Retinal pigment epithelial cell (primary cell): Measurements from ENCODE around the gene FBXO38.

Source experiments
- DNase-seq: peaks from one replicate; pipeline ENCODE4 v3.0.0-alpha.2; 2010; ENCODE audit warnings: low read depth
- H3K4me3 ChIP-seq: 2 replicates; pipeline ENCODE4 v1.5.1; 2011; ENCODE audit warnings: mild to moderate bottlenecking, low read length, control low read depth, moderate library complexity
- TF ChIP-seq, protein P1 (sequence below): conservative IDR thresholded peaks from 2 replicates; pipeline ENCODE4 v1.5.1; 2011; ENCODE audit warnings: low read depth, low read length, control low read depth, inconsistent platforms

The FBXO38 gene

DNA sequence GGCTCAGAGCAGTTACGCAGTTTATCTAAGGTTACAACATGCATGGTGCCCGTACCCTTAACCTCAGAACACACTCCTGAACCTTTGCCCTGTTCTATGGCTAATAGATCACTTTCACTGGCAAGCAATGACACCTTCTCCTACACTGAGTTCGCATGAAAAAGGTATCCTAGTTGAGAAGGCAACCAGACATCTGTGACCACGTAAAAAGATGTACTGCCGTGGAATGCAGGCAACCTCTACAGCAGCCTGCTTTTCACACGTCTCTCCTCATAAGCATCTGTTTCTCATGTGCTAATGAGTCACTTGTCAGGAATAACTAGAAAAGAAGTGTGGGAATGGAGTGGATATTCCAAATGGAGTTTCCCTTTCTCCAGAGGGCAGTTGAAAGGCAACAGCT, 71.4 kb downstream of the FBXO38 start:
- DNase-seq: peak; percentile 80
- no peak overlapping the region for H3K4me3 ChIP-seq
- TF ChIP-seq, protein P1, sequence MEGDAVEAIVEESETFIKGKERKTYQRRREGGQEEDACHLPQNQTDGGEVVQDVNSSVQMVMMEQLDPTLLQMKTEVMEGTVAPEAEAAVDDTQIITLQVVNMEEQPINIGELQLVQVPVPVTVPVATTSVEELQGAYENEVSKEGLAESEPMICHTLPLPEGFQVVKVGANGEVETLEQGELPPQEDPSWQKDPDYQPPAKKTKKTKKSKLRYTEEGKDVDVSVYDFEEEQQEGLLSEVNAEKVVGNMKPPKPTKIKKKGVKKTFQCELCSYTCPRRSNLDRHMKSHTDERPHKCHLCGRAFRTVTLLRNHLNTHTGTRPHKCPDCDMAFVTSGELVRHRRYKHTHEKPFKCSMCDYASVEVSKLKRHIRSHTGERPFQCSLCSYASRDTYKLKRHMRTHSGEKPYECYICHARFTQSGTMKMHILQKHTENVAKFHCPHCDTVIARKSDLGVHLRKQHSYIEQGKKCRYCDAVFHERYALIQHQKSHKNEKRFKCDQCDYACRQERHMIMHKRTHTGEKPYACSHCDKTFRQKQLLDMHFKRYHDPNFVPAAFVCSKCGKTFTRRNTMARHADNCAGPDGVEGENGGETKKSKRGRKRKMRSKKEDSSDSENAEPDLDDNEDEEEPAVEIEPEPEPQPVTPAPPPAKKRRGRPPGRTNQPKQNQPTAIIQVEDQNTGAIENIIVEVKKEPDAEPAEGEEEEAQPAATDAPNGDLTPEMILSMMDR: no peak

DNA sequence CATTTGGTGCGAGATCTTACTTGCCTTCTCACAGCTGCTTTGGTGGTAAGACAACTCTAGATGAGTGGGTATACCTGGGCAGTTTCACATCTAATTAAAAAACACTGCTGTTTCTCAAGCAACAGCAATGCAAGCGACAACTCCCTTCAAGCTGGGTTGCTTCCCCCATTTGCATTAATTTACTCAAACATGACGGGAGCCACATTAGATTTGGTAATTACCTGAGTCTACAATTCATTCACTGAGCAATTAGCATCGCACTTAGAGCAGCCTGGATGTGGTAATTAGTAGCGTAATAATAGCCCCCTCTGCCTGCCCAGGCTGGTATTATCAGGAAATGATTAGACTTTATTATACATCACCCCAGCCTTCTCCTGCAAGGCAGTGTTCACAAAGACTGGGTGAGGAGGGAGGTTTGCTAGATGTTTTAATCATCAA, 73.4 kb downstream of the FBXO38 start:
- TF ChIP-seq, protein P1: peak; percentile 51
- no peak for DNase-seq
- H3K4me3 ChIP-seq: no peak overlapping the region

DNA sequence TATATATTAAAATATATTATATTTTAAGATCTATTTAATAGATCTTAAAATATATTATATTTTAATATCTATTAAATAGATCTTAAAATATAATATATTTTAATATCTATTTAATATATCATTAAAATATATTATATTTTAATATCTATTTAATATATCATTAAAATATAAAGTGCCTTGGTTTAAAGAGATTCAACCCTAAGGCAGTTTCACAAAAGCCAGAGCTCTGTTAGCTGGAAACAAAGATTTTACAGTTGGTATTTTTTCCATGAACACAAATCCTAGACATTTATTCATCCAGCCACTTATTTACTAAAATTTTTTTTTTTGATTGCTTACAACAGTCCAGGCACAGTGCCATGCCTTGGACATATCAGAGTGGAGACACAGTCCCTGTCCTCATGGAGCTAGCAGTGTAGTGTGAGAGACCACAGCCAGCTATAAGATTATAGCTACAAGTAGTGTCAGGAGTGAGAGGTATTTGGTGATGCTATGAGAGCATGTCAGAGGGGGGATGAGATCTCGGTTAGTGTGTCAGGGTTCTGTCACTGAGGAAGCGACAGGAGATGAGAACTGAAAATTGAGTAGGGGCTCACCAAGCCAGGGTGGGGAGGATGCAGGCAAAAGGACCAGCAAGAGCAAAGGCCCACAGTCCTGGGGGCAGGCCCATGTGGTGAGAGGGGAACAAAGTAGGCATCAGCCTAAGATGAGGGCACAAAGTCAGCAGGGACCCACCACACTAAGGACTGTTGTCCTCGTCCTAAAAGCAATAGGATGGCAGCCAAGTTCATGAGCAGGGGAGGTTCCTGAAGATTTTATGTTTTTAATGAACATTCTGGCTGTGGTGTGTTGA, 74.5 kb downstream of the FBXO38 start:
- TF ChIP-seq, protein P1: no peak
- no peak overlapping the region for H3K4me3 ChIP-seq
- DNase-seq: no peak

DNA sequence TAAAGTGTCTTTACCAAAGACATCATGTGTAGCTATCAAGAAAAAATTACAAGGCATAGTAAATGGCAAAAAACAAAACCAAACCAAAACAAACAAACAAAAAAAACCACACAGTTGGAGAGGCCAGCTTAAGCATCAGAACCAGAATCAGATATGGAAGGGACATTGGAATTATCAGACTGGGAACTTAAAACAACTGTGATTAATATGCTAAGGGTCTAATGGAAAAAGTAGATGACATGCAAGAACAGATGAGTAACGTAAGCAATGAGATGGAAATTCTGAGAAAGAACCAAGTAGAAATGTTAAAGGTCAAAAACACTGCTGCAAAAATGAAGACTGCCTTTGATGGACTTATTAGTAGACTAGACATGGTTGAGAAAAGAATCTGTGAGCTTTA, 75.9 kb downstream of the FBXO38 start:
- no peak overlapping the region for H3K4me3 ChIP-seq
- DNase-seq: no peak
- TF ChIP-seq, protein P1: no peak

DNA sequence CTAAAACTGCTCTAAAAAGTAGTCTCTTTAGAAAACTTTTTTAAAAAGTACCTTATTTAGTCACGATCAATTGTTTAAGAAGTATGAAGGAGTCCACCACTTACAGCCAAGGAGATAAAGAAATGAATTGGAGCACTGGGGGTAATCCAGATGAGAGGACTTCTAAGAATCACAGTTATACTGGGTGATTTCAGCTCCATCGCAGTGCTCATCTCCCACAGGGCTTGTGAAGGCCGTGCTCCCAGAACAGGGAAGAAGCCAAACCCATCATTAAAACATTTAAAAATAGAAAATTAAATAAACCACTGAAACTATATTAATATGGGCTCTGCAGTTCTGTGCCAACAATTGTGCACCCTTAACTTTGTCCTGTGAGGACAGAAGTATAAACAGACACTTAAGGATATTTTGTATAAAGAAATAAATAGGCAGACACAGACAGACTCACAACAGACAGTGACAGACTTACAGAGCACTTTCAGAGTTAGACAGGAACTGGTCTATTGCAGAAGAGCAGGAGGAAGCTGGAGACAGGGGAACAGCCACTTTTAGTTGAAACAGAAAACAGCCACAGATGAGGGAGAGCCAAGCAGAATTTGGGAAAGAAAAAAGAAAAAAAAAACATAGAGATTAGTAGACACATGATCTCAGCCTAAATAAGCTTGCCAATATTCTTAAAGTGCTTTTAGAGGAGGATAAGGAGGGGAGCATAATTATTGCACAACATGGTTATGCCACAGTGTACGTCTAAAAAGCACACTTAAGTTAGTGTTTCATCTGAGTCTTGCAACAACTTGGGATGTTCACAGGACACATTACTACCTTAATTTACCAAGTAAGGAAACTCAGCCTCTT, 81.8 kb downstream of the FBXO38 start:
- H3K4me3 ChIP-seq: no peak overlapping the region
- DNase-seq: no peak
- TF ChIP-seq, protein P1: no peak

DNA sequence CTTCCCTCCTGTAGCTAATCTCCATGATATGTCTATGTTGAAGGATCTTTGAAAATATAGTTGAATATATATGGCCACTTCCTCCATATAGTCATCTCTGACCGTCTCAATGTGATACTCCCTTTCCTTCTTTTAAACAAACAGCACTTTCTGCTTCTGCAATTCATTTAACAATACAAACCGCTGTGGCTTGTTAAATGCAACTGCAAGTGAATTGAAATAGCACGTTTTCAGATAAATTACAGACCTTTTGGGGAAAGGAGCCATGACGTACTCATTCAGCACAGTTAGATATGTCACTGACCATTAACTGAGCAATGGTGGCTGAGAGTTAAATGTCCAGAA, 82.5 kb downstream of the FBXO38 start:
- no peak overlapping the region for H3K4me3 ChIP-seq
- TF ChIP-seq, protein P1: no peak
- DNase-seq: no peak
